GM19193 (cell line): ENCODE results near the gene PHF21B.

Source experiments
- POLR2A ChIP-seq: IDR thresholded peaks from 4 replicates; pipeline ENCODE4 v1.6.1; 2011; ENCODE audit not compliant: insufficient read depth, insufficient read length; ENCODE audit errors: extremely low read depth

The PHF21B gene

GRCh38 chr22:45009606-45010531 lies at the start of gene PHF21B:
Gene PHF21B (minus strand): TSS chr22:45010005. CDS start chr22:45009549, 456 bp downstream.
- TF ChIP-seq POLR2A = no peak

DNA sequence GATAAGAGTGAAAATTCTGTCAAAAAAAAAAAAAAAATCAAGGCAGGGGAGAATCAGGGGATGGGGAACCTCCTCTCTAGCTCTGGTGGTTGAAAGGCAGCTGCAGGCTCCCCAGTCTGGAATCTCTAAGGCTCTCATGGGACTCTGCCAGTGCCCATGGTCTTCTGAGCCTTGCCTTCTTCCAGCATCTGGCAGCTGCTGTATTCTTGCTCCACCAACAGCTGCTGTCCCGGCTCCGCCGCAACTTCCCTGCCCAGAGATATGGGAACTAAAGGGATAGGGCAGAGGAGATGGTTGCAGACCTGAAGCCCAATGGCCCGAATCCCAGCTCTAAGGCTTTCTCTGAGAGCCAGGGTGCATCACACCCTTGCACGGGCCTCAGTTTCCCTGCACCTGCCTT lies 49.5 kb upstream of the PHF21B start:
- TF ChIP-seq POLR2A = no peak

GRCh38 chr22:45058622-45058912 lies 48.8 kb upstream of the PHF21B start:
- TF ChIP-seq POLR2A = no peak

- TF ChIP-seq POLR2A = no peak
These were observed 46.1 kb upstream of the PHF21B start for GRCh38 chr22:45055936-45056335.

DNA sequence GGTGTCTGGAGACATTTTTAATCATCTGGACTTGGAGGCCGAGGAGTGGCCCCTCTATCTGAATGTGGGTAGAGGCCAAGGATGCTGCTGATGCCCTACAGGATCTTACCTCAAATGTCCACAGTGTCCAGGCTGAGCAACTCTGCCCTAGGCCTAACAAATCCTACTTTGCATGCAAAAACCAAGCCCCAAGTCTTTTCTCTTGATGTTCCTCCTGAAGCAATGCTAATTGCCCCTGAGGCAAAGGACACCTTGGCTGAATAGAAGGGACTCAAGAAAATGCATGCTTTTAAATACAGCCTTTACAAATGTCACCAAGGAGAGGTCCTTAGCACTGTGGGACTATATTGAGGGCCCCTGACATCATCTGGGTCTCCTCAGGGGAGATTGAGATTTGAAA lies 43.8 kb upstream of the PHF21B start:
- TF ChIP-seq POLR2A = no peak

- TF ChIP-seq POLR2A = no peak
These were observed 43.3 kb upstream of the PHF21B start for GRCh38 chr22:45053094-45053493.

GRCh38 chr22:45051946-45052345 lies 42.1 kb upstream of the PHF21B start:
- no peak for TF ChIP-seq POLR2A

DNA sequence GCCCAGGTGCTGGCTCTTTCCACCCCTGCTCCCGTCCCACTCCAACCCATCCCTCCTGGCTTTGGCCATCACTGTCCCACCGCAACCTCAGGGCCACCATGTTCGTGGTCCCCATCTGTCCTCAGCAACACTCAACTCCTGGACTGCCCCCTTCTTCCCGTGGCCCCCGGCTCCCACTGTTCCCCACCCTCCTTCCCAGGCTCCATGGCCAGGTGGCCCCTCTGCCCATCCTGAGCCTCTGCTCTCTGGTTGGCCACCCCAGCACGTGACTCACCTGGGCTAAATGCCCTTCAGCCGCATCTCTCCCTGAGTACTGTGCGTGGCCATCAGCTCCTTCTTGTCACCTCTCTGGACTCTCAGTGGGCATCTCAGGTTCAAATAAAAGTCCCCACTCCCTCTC lies 41.6 kb upstream of the PHF21B start:
- no peak for TF ChIP-seq POLR2A

- TF ChIP-seq POLR2A = no peak
These were observed 37.5 kb upstream of the PHF21B start for GRCh38 chr22:45047260-45047659.

DNA sequence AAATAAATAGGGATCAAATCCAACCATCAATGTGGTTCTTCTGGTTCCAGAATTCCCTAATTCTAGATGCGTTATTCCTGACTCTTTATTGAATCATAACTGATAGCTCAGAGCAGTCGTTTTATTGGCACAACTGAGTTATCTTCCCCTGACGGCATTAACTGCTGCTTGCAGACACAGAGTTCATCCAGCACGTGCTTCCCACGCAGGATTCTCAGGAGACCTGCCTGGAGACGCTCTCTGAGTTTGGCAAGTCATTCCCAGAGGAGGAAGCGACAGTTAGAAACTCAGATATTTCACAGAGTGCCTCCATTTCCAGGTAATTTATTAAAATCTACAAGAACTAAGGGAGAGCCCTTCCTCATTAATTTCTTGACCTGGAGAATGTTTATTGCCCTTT lies 35.4 kb upstream of the PHF21B start:
- no peak for TF ChIP-seq POLR2A

- TF ChIP-seq POLR2A = no peak
These were observed 32.5 kb upstream of the PHF21B start for GRCh38 chr22:45042263-45042662.

GRCh38 chr22:45039133-45039532 lies 29.3 kb upstream of the PHF21B start:
- TF ChIP-seq POLR2A = no peak

DNA sequence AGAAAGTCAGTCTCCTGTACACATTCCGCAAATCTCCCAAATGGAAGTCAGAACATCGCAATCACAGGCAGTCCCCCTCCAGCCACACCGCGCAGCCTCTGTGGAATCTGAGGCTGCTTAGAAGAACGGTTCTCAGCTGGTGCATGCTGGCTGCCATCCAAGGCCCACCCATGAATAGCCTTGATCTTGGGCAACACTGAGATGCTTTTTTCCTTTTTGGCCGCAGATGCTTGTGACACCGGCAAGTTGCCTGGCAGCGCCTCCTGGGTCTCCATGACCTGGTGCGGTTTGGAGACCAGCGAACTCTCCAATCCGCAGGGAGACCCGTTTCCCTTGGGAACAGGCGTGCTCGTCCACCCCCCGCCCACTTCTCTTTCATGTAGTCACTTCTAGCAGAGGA lies 26.3 kb upstream of the PHF21B start:
- no peak for TF ChIP-seq POLR2A

- no peak for TF ChIP-seq POLR2A
These were observed 25.0 kb upstream of the PHF21B start for GRCh38 chr22:45034821-45035220.

DNA sequence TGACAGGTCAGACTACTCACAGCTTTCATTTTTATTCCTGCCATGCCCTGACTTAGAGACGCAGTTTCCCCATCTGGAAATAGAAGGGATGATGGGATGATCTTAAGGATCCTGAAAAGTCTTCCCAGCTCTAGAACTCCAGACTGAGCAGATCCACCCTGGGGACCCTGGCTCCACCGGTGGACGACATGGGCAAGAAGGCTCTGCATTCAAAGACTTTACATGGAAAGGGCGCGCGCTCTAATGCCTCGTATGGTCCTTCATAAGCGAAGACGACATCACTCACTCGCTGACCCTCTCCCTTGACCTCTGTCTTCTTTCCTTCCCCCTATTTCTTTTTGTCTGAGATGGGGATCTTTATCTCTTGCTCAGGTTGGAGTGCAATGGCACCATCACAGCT lies 24.4 kb upstream of the PHF21B start:
- no peak for TF ChIP-seq POLR2A

DNA sequence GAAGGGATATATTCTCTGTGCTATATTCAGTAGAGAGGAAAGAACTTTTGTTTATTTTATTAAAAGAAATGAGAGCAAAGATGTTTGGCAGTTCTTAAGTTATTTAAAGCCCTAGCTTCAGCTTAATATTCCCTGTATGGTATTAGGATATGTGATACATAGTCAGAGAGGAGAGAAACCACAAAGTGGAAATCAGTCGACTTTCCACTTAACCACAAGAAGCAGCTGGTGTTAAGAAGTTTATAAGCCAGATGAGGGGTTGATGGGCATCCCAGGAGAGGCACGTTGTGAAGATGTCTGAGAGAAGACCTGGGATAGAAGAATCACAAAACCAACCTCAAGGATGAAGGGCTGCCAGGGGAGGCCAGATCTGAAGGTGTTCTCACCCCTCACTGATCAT lies 23.3 kb upstream of the PHF21B start:
- TF ChIP-seq POLR2A = no peak
